T-cell (primary cell): ENCODE results near the gene POLE2. TPM values are rescaled to one million over a fixed set of nuclear protein-coding genes. Genes with fewer than 3 reads are reported as not detected.
"Not testable (repeated sequence)": the region's sequence is repeated elsewhere in the genome, so short reads cannot be mapped to it uniquely, and the experiment has no call there.

ENCODE experiments used
- ATAC-seq, 4 experiments: fragments of 200-7000 bp in 3 of 4; fragments of 150-1000 bp in 1 of 4; cut with Tn5 transposase; replicated peaks in 1 of 4; 1 replicate in 3 of 4; 2 replicates in 1 of 4; pipeline ENCODE4 v1.10.0; 2021; ENCODE audit warnings: moderate library complexity in 3 of 4, mild to moderate bottlenecking in 2 of 4, moderate number of reproducible peaks in 1 of 4
- CTCF ChIA-PET, 2 donors: fragments of 300-600 bp; sonication (Branson Sonifier 250); formaldehyde crosslinking; loops; one replicate each; lab custom pipeline; 2022; ENCODE audit warnings: antibody characterized with exemption in 2 of 2; lab: Charles Lee
- POLR2A ChIA-PET, 2 donors: fragments of 300-600 bp; sonication (Branson Sonifier 250); formaldehyde crosslinking; loops; one replicate each; lab custom pipeline; 2022; ENCODE audit warnings: antibody characterized with exemption in 2 of 2; lab: Charles Lee
- DNase-seq, 35 experiments: peaks; one replicate each; pipeline versions ENCODE4 v3.0.0 to v3.0.0-alpha.2; 2013 to 2023
- H3K27ac ChIP-seq: one replicate; pipeline ENCODE4 v1.5.1; 2013; ENCODE audit warnings: low read length
- H3K27me3 ChIP-seq, 2 experiments: replicated peaks in 1 of 2; 1 replicate in 1 of 2; 2 replicates in 1 of 2; pipeline versions ENCODE4 v1.6.1 to v1.7.0; 2013; ENCODE audit warnings: low read length in 1 of 2, mixed read lengths in 1 of 2; ENCODE audit not compliant: control insufficient read depth in 2 of 2, insufficient read depth in 2 of 2; ENCODE audit errors: extremely low read depth in 1 of 2
- H3K36me3 ChIP-seq, 2 donors: 1 replicate in 1 of 2; 2 replicates in 1 of 2; pipeline versions ENCODE4 v1.6.1 to v1.7.0; 2013; ENCODE audit warnings: low read length in 1 of 2; ENCODE audit not compliant: control insufficient read depth in 2 of 2, insufficient read depth in 1 of 2; ENCODE audit errors: extremely low read depth in 1 of 2
- H3K4me1 ChIP-seq, 2 experiments: 1 replicate in 1 of 2; 2 replicates in 1 of 2; pipeline versions ENCODE4 v1.6.1 to v1.7.0; 2013; ENCODE audit warnings: low read length in 2 of 2, mixed read lengths in 1 of 2; ENCODE audit not compliant: insufficient read depth in 2 of 2, control insufficient read depth in 1 of 2; ENCODE audit errors: extremely low read depth in 1 of 2
- H3K4me3 ChIP-seq, 2 donors: 1 replicate in 1 of 2; 2 replicates in 1 of 2; pipeline versions ENCODE4 v1.5.1 to v1.7.0; 2013; ENCODE audit warnings: mild to moderate bottlenecking in 2 of 2, low read length in 1 of 2, moderate library complexity in 1 of 2; ENCODE audit not compliant: control insufficient read depth in 1 of 2; ENCODE audit errors: extremely low read depth in 1 of 2
- H3K9me3 ChIP-seq: 2 replicates; pipeline ENCODE4 v1.7.0; 2013
- H3K27ac Mint-ChIP-seq, 2 donors: one replicate each; pipeline ENCODE4 v1.8.0; 2020 to 2021; ENCODE audit warnings: mild to moderate bottlenecking in 2 of 2, mixed read lengths in 2 of 2
- H3K27me3 Mint-ChIP-seq, 2 donors: one replicate each; pipeline ENCODE4 v1.8.0; 2021 to 2022; ENCODE audit warnings: mixed read lengths in 2 of 2
- H3K36me3 Mint-ChIP-seq: one replicate; pipeline ENCODE4 v1.8.0; 2021; ENCODE audit warnings: mixed read lengths
- H3K4me1 Mint-ChIP-seq, 3 donors: one replicate each; pipeline ENCODE4 v1.8.0; 2020 to 2022; ENCODE audit warnings: mixed read lengths in 3 of 3, mild to moderate bottlenecking in 1 of 3
- H3K4me3 Mint-ChIP-seq, 3 donors: one replicate each; pipeline ENCODE4 v1.8.0; 2020 to 2022; ENCODE audit warnings: mild to moderate bottlenecking in 3 of 3, mixed read lengths in 3 of 3, moderate library complexity in 3 of 3
- H3K9me3 Mint-ChIP-seq, 3 donors: one replicate each; pipeline ENCODE4 v1.8.0; 2020 to 2022; ENCODE audit warnings: mixed read lengths in 3 of 3
- WGBS: methylation state at CpG from one replicate; pipeline ENCODE4 v1.1.5; 2013; ENCODE audit warnings: missing lambda C conversion rate; ENCODE audit not compliant: insufficient coverage; 5-methylcytosine and 5-hydroxymethylcytosine counted together
- total RNA-seq, 35 experiments: library from RNA in 6 of 35; stranded (reverse) in 6 of 35; fragments of 120-200 nt in 1 of 35; gene quantifications; one replicate each; pipeline versions ENCODE4 v1.2.1 to v1.2.4 and lab custom pipeline; 2013 to 2026

Gene POLE2
- total RNA-seq, 5 donors from 2014 or later (not counting 1 experiment from before 2014, with no cell fraction given): 0.99 to 4.0 (median 1.8) TPM

GRCh38 chr14:49720744-49721143, 32.7 kb upstream of the POLE2 start:
- Histone ChIP-seq H3K4me3 (no peak overlapping the region), H3K9me3 (no peaks in the 10 kb centered on the region), H3K27ac (no peak overlapping the region), H3K27me3 (no peaks in the 10 kb centered on the region), H3K36me3 (peaks cover 4 to 8% of the 10 kb centered on the region in 2 donors), H3K4me1 (no peaks in the 10 kb centered on the region)
- H3K36me3 Mint-ChIP-seq: peaks cover 45% of the 10 kb centered on the region
- H3K27me3 Mint-ChIP-seq: no peaks in the 10 kb centered on the region
- peaks cover 0 to 5% (median 2%) of the 10 kb centered on the region in 3 donors for H3K9me3 Mint-ChIP-seq
- DNase-seq (no peak), ATAC-seq (no peak)
- POLR2A ChIA-PET: no interaction called here
- no peak overlapping the region for H3K27ac Mint-ChIP-seq
- H3K4me3 Mint-ChIP-seq: no peak overlapping the region
- CTCF ChIA-PET: no interaction called here
- no peaks in the 10 kb centered on the region for H3K4me1 Mint-ChIP-seq

- POLR2A ChIA-PET, H3K4me1 ChIP-seq, H3K27ac ChIP-seq, ATAC-seq, H3K4me1 Mint-ChIP-seq, H3K9me3 ChIP-seq, CTCF ChIA-PET, H3K4me3 Mint-ChIP-seq, H3K27ac Mint-ChIP-seq, H3K9me3 Mint-ChIP-seq, H3K27me3 ChIP-seq, DNase-seq, H3K36me3 ChIP-seq, H3K27me3 Mint-ChIP-seq, H3K4me3 ChIP-seq: not testable (repeated sequence)
- H3K36me3 Mint-ChIP-seq: peaks cover 15% of the 10 kb centered on the region
- WGBS: no CpG with 5 or more reads among the region's 11 CpGs
These were observed 23.0 kb upstream of the POLE2 start for GRCh38 chr14:49710993-49711392.

GRCh38 chr14:49704471-49704870, 16.5 kb upstream of the POLE2 start:
- H3K4me1 ChIP-seq, H3K27ac Mint-ChIP-seq, H3K36me3 ChIP-seq, H3K9me3 ChIP-seq, H3K4me3 ChIP-seq, ATAC-seq, H3K9me3 Mint-ChIP-seq, CTCF ChIA-PET, H3K4me3 Mint-ChIP-seq, H3K27ac ChIP-seq, H3K27me3 Mint-ChIP-seq, DNase-seq, H3K27me3 ChIP-seq: not testable (repeated sequence)
- Mint-ChIP-seq H3K4me1 (peaks cover 7 to 14% (median 9%) of the 10 kb centered on the region in 3 donors), H3K36me3 (peaks cover 22% of the 10 kb centered on the region)
- POLR2A ChIA-PET: interaction anchor here (0.6 to 0.7 kb wide), 3 partner anchors 63 to 448 kb away, joined by 5 to 7 read pairs (median 6); no protein-coding TSS in a partner anchor
- no CpG with 5 or more reads among the region's 4 CpGs for WGBS

GRCh38 chr14:49703965-49704364, 16.0 kb upstream of the POLE2 start:
- no peak overlapping the region for H3K27ac Mint-ChIP-seq
- POLR2A ChIA-PET: interaction anchor here (0.6 to 0.7 kb wide), 3 partner anchors 64 to 449 kb away, joined by 5 to 7 read pairs (median 6); no protein-coding TSS in a partner anchor

GRCh38 chr14:49702725-49703124, 14.7 kb upstream of the POLE2 start:
- POLR2A ChIA-PET: no interaction called here
- Mint-ChIP-seq H3K36me3 (peaks cover 20% of the 10 kb centered on the region), H3K4me3 (no peak overlapping the region), H3K27me3 (no peaks in the 10 kb centered on the region), H3K27ac (peak overlapping the region in 1 of 2 donors; percentile 25), H3K4me1 (peaks cover 7 to 10% (median 9%) of the 10 kb centered on the region in 3 donors), H3K9me3 (no peaks in the 10 kb centered on the region)
- H3K4me1 ChIP-seq: no peaks in the 10 kb centered on the region
- H3K9me3 ChIP-seq: no peaks in the 10 kb centered on the region
- ATAC-seq: no peak
- H3K36me3 ChIP-seq: peaks cover 0 to 3% of the 10 kb centered on the region in 2 donors
- no peaks in the 10 kb centered on the region for H3K27me3 ChIP-seq
- 63% methylated on average over 2 of the region's 4 CpGs for WGBS
- CTCF ChIA-PET: no interaction called here
- H3K27ac ChIP-seq: no peak overlapping the region
- no peak for DNase-seq
- no peak overlapping the region for H3K4me3 ChIP-seq

More at GRCh38 chr14:49703965-49704364, 16.0 kb upstream of the POLE2 start:
- no peak for DNase-seq
- Histone ChIP-seq H3K9me3 (no peaks in the 10 kb centered on the region), H3K4me1 (no peaks in the 10 kb centered on the region), H3K27me3 (no peaks in the 10 kb centered on the region), H3K4me3 (no peak overlapping the region), H3K27ac (no peak overlapping the region), H3K36me3 (peaks cover 0 to 3% of the 10 kb centered on the region in 2 donors)
- Mint-ChIP-seq H3K27me3 (no peaks in the 10 kb centered on the region), H3K9me3 (no peaks in the 10 kb centered on the region), H3K4me3 (no peak overlapping the region), H3K36me3 (peaks cover 20% of the 10 kb centered on the region), H3K4me1 (peaks cover 7 to 10% (median 9%) of the 10 kb centered on the region in 3 donors)
- ATAC-seq: no peak
- WGBS: no CpG with 5 or more reads among the region's 3 CpGs
- CTCF ChIA-PET: no interaction called here

- H3K27me3 ChIP-seq, H3K27ac ChIP-seq, H3K27me3 Mint-ChIP-seq, CTCF ChIA-PET, H3K36me3 ChIP-seq, H3K9me3 Mint-ChIP-seq, POLR2A ChIA-PET, ATAC-seq, H3K36me3 Mint-ChIP-seq, H3K4me1 ChIP-seq, H3K9me3 ChIP-seq: not testable (repeated sequence)
- WGBS: 6% methylated on average over 6 of the region's 13 CpGs
- Mint-ChIP-seq H3K27ac (peak overlapping the region in 1 of 2 donors; percentile 86), H3K4me1 (peaks cover 31 to 36% (median 33%) of the 10 kb centered on the region in 3 donors), H3K4me3 (peak overlapping the region; percentile 84 to 89 (median 85))
- DNase-seq: peak in 1 of 35 experiments; percentile 2
- H3K4me3 ChIP-seq: peak overlapping the region; percentile 66 to 73
These were observed 5.7 kb upstream of the POLE2 start for GRCh38 chr14:49693735-49694124.
